ENCODE results near the gene MRPS18B. TPM values are rescaled to one million over a fixed set of nuclear protein-coding genes. Genes with fewer than 3 reads are reported as not detected.

Gene MRPS18B
- total and polyA plus RNA-seq, 10 donors, result 41.2 to 74.0 (median 51.8) TPM

- Histone ChIP-seq H3K4me1 (peaks cover 12 to 57% (median 25%) of the 10 kb centered on the region in 6 donors), H3K4me3 (peak overlapping the region; percentile 91 to 100 (median 95)), H3K9me3 (no peaks in the 10 kb centered on the region), H3K36me3 (peaks cover 0 to 57% (median 15%) of the 10 kb centered on the region in 6 donors), H3K27ac (peak overlapping the region; percentile 85 to 97 (median 95)), H3K27me3 (replicated peaks in 1 of 7) (no peaks in the 10 kb centered on the region)
- intact Hi-C loops (cut with DNase I; ENCODE audit: low total_unique reads), result no loop called here
- WGBS, 5 donors, result 0 to 1% (median 1%) methylated on average over 11 to 78 of the region's 78 CpGs
- peak; percentile 95 for DNase-seq
- TF ChIP-seq POLR2A (IDR thresholded peaks at IDR 0.05) (no peak), POLR2AphosphoS5 (IDR thresholded peaks at IDR 0.05) (peak; percentile 61 to 83 (median 75)), CTCF (IDR thresholded peaks at IDR 0.05 in 8 of 11, conservative IDR thresholded peaks at IDR 0.05 in 3 of 11) (peak in 1 of 11 experiments; percentile 5)
Measured at GRCh38 chr6:30647242-30648116, 29.8 kb downstream of the MRPS18B start.

GRCh38 chr6:30651143-30651542 is 33.5 kb downstream of the MRPS18B start:
- intact Hi-C loops (cut with DNase I; ENCODE audit: low total_unique reads), result no loop called here
- TF ChIP-seq POLR2AphosphoS5 (IDR thresholded peaks at IDR 0.05) (no peak), CTCF (IDR thresholded peaks at IDR 0.05 in 8 of 11, conservative IDR thresholded peaks at IDR 0.05 in 3 of 11) (no peak), POLR2A (IDR thresholded peaks at IDR 0.05) (no peak)
- H3K27me3 ChIP-seq (replicated peaks in 1 of 7), result no peaks in the 10 kb centered on the region
- H3K4me1 ChIP-seq, result peaks cover 12 to 29% (median 20%) of the 10 kb centered on the region in 6 donors
- H3K4me3 ChIP-seq, result no peak overlapping the region
- H3K36me3 ChIP-seq, result peaks cover 9 to 72% (median 52%) of the 10 kb centered on the region in 6 donors
- H3K9me3 ChIP-seq, result no peaks in the 10 kb centered on the region
- DNase-seq, result no peak
- 71 to 88% (median 81%) methylated on average over 12 of the region's 12 CpGs for WGBS, 5 donors
- peak overlapping the region in 1 of 8 donors; percentile 3 for H3K27ac ChIP-seq

GRCh38 chr6:30654798-30655742 is 37.4 kb downstream of the MRPS18B start:
- WGBS, 5 donors, result 90 to 95% (median 92%) methylated on average over 19 of the region's 19 CpGs
- TF ChIP-seq CTCF (IDR thresholded peaks at IDR 0.05 in 8 of 11, conservative IDR thresholded peaks at IDR 0.05 in 3 of 11) (no peak), POLR2A (IDR thresholded peaks at IDR 0.05) (no peak), POLR2AphosphoS5 (IDR thresholded peaks at IDR 0.05) (no peak)
- peaks cover 0 to 13% (median 0%) of the 10 kb centered on the region in 6 donors for H3K4me1 ChIP-seq
- H3K27me3 ChIP-seq (replicated peaks in 1 of 7), result no peaks in the 10 kb centered on the region
- DNase-seq, result no peak
- no peak overlapping the region for H3K4me3 ChIP-seq
- no peaks in the 10 kb centered on the region for H3K9me3 ChIP-seq
- intact Hi-C loops (cut with DNase I; ENCODE audit: low total_unique reads), result no loop called here
- peaks cover 9 to 100% (median 88%) of the 10 kb centered on the region in 6 donors for H3K36me3 ChIP-seq
- H3K27ac ChIP-seq, result no peak overlapping the region

Data from spleen (tissue), 11 donors.